Peyer's patch (tissue), 4 donors: Measurements from ENCODE around the gene COL6A1. TPM values are rescaled to one million over a fixed set of nuclear protein-coding genes. Genes with fewer than 3 reads are reported as not detected.
A peak's percentile ranks its signal among the peaks of the same experiment; 100 is the strongest.

Experiments
- DNase-seq, 3 donors: peaks; one replicate each; pipeline ENCODE4 v3.0.0-alpha.2; 2017 to 2019
- H3K27ac ChIP-seq, 4 donors: fragments of 200-600 bp; sonication (generic); one replicate each; pipeline ENCODE4 v1.5.1; 2016 to 2019
- H3K27me3 ChIP-seq, 2 donors: fragments of 200-600 bp; sonication (generic); one replicate each; pipeline ENCODE4 v1.5.1; 2019
- H3K36me3 ChIP-seq, 3 donors: fragments of 200-600 bp; sonication (generic); one replicate each; pipeline ENCODE4 v1.5.1; 2016 to 2019
- H3K4me1 ChIP-seq, 4 donors: fragments of 200-600 bp; sonication (generic); one replicate each; pipeline ENCODE4 v1.5.1; 2016 to 2019
- H3K4me3 ChIP-seq, 4 donors: fragments of 200-600 bp; sonication (generic); 1 replicate in 3 of 4; 2 replicates in 1 of 4; pipeline ENCODE4 v1.5.1; 2016 to 2019; ENCODE audit warnings: mild to moderate bottlenecking in 1 of 4
- H3K9me3 ChIP-seq, 4 donors: fragments of 200-600 bp; sonication (generic); one replicate each; pipeline ENCODE4 v1.5.1; 2016 to 2019; ENCODE audit warnings: mild to moderate bottlenecking in 1 of 4
- CTCF ChIP-seq, 6 experiments: fragments of 450-650 bp in 4 of 6; fragments of 200-600 bp in 2 of 6; sonication (generic) in 1 of 6; IDR thresholded peaks; one replicate each; pipeline ENCODE4 v1.5.1; 2017 to 2019; ENCODE audit warnings: antibody characterized with exemption in 6 of 6, mild to moderate bottlenecking in 3 of 6, moderate library complexity in 1 of 6
- POLR2A ChIP-seq, 2 donors: fragments of 450-650 bp; IDR thresholded peaks; one replicate each; pipeline ENCODE4 v1.5.1; 2017; ENCODE audit warnings: antibody characterized with exemption in 2 of 2, mild to moderate bottlenecking in 2 of 2, moderate library complexity in 2 of 2
- total RNA-seq, 4 donors: library from RNA; depleted of rRNA; stranded (reverse); fragments of >200 nt; gene quantifications; one replicate each; pipeline ENCODE4 v1.1.0, GENCODE V29; 2016

Gene COL6A1
- total RNA-seq, 4 donors from 2014 or later, result 37.7 to 458 (median 161) TPM

- TF ChIP-seq POLR2A (IDR thresholded peaks at IDR 0.05) (no peak), CTCF (IDR thresholded peaks at IDR 0.05) (no peak)
- Histone ChIP-seq H3K4me3 (no peak overlapping the region), H3K9me3 (no peaks in the 10 kb centered on the region), H3K4me1 (no peaks in the 10 kb centered on the region), H3K27ac (no peak overlapping the region), H3K27me3 (no peaks in the 10 kb centered on the region), H3K36me3 (no peaks in the 10 kb centered on the region)
- DNase-seq, result peak in 1 of 3 donors; percentile 13
Measured at GRCh38 chr21:45940621-45941337, 40.8 kb upstream of the COL6A1 start.

- Histone ChIP-seq H3K4me3 (no peak overlapping the region), H3K27me3 (no peaks in the 10 kb centered on the region), H3K9me3 (no peaks in the 10 kb centered on the region), H3K27ac (no peak overlapping the region), H3K4me1 (no peaks in the 10 kb centered on the region), H3K36me3 (no peaks in the 10 kb centered on the region)
- DNase-seq, result no peak
- TF ChIP-seq CTCF (IDR thresholded peaks at IDR 0.05), result no peak
- TF ChIP-seq POLR2A (IDR thresholded peaks at IDR 0.05), result no peak
Measured at GRCh38 chr21:45941338-45941710, 40.2 kb upstream of the COL6A1 start.

GRCh38 chr21:45941717-45942546, 39.6 kb upstream of the COL6A1 start:
- Histone ChIP-seq H3K4me1 (no peaks in the 10 kb centered on the region), H3K9me3 (no peaks in the 10 kb centered on the region), H3K36me3 (no peaks in the 10 kb centered on the region), H3K27me3 (no peaks in the 10 kb centered on the region), H3K4me3 (no peak overlapping the region), H3K27ac (no peak overlapping the region)
- no peak for TF ChIP-seq POLR2A (IDR thresholded peaks at IDR 0.05)
- TF ChIP-seq CTCF (IDR thresholded peaks at IDR 0.05), result no peak
- no peak for DNase-seq

GRCh38 chr21:45942755-45943629, 38.6 kb upstream of the COL6A1 start:
- Histone ChIP-seq H3K4me3 (no peak overlapping the region), H3K36me3 (no peaks in the 10 kb centered on the region)

More at GRCh38 chr21:45942755-45943629, 38.6 kb upstream of the COL6A1 start:
- no peaks in the 10 kb centered on the region for H3K9me3 ChIP-seq
- TF ChIP-seq CTCF (IDR thresholded peaks at IDR 0.05) (no peak), POLR2A (IDR thresholded peaks at IDR 0.05) (no peak)
- DNase-seq, result no peak
- no peaks in the 10 kb centered on the region for H3K4me1 ChIP-seq
- H3K27ac ChIP-seq, result no peak overlapping the region
- H3K27me3 ChIP-seq, result no peaks in the 10 kb centered on the region
